ENCODE data around the gene HIGD1C.

GRCh38 chr12:50923361-50924130, 28.8 kb upstream of the HIGD1C start:
- TF ChIP-seq CTCF (IDR thresholded peaks at IDR 0.05; ENCODE audit: insufficient read depth, low read length) = no peak
- no peak for TF ChIP-seq POLR2AphosphoS5 (IDR thresholded peaks at IDR 0.05; ENCODE audit: low read depth)
- no peak for TF ChIP-seq REST (IDR thresholded peaks at IDR 0.05; ENCODE audit: insufficient replicate concordance, low read depth)
